Neural progenitor cell (in vitro differentiated cells): ENCODE measurements around the gene NFU1.

Experiments used
- CTCF ChIP-seq: fragments of 200-600 bp; sonication (generic); IDR thresholded peaks from 2 replicates; pipeline ENCODE4 v1.5.1; 2017; ENCODE audit warnings: antibody characterized with exemption, mild to moderate bottlenecking
- EZH2 ChIP-seq: fragments of 200-600 bp; sonication (generic); IDR thresholded peaks from 2 replicates; pipeline ENCODE4 v1.6.1; 2017; ENCODE audit warnings: antibody characterized with exemption, mild to moderate bottlenecking, moderate library complexity
- EZH2phosphoT487 ChIP-seq: fragments of 200-600 bp; sonication (generic); IDR thresholded peaks from 2 replicates; pipeline ENCODE4 v1.6.1; 2017; ENCODE audit warnings: antibody characterized with exemption

GRCh38 chr2:69438580-69438979, 1.3 kb upstream of the NFU1 start:
- TF ChIP-seq CTCF (no peak), EZH2 (no peak), EZH2phosphoT487 (no peak)
